ENCODE results near the gene FBLN1.

- TF ChIP-seq CTCF (conservative IDR thresholded peaks at IDR 0.05 in 1 of 2, IDR thresholded peaks at IDR 0.05 in 1 of 2; ENCODE audit: extremely low read depth in 1 of 2, insufficient read depth in 1 of 2, low read depth in 1 of 2, low read length in 2 of 2) (no peak), EZH2 (IDR thresholded peaks at IDR 0.05; ENCODE audit: borderline replicate concordance, low read length) (no peak)
These were observed 142.0 kb downstream of the FBLN1 start for GRCh38 chr22:45644714-45645113.
